GM18505 (cell line): Measurements from ENCODE around the gene GAR1.
"Not testable (repeated sequence)": the region's sequence is repeated elsewhere in the genome, so short reads cannot be mapped to it uniquely, and the experiment has no call there.

Experiments
- ATAC-seq: cut with Tn5 transposase; IDR thresholded peaks from one replicate; pipeline ENCODE4 v1.9.1; 2021; ENCODE audit not compliant: unreplicated experiment
- POLR2A ChIP-seq: IDR thresholded peaks from 4 replicates; pipeline ENCODE4 v1.6.1; 2011; ENCODE audit warnings: borderline replicate concordance; ENCODE audit not compliant: insufficient read depth, insufficient read length; ENCODE audit errors: extremely low read depth

The GAR1 gene

DNA sequence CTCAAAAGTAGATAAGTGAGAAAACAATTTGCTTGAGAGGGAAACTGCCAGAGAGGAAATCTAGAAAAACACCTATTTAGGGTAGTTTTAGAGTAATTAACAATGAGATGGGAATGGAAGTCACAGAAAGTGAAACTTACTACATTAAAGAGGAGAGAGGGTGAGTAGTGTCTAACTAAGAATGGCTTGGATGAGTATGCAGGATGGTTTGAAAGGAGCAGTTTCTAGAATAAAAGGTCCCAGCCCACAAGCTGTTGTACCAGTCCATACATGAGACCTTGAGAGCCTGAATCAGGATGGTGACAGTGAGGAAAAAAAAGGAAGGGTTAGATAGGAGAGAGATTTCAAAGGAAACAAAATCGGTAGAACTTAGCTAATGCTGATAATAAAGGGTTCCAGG, 1.3 kb downstream of the GAR1 start:
- TF ChIP-seq POLR2A = no peak

GRCh38 chr4:109818268-109818667, 2.7 kb downstream of the GAR1 start:
- no peak for TF ChIP-seq POLR2A
- ATAC-seq = no peak

More for the DNA sequence above, 1.3 kb downstream of the GAR1 start:
- no peak for ATAC-seq

DNA sequence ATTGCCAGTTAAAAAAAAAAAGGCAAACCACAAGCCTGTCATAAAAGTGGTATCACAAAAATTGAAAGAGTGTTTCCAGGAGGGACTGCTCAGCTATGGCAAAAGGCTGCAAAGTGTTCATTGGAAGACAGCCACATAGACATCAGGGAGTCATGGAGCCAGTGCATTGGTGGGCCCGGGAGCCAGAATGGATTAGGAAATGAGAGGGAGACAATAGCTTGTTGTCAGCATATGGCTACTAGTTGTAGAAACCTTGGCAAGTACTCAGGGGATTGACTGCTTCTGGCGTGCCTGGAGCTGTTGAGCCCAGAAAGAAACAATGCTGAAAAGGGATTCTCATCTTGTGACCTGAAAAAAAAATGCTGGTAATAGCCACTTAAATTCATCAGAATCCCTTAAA, 5.0 kb downstream of the GAR1 start:
- no peak for TF ChIP-seq POLR2A

DNA sequence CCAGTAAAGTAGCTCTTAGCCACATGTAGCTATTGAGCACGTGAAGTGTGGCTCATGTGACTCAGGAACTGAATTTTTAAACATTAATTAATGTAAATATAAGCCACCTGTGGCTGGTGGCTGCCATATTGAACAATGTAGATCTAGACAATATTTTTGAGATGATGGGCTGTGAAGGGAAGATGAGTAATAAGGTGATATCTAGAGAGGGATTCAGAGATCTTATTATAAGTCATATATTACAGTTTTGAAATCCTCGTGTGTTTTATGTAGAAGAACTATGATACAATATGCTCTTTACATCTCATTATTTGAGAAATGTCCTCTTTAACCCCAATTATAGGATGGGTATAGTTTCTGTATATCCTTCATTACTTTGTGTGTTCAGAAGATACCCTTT, 5.6 kb downstream of the GAR1 start:
- TF ChIP-seq POLR2A = no peak
- no peak for ATAC-seq

More for the DNA sequence above, 5.0 kb downstream of the GAR1 start:
- no peak for ATAC-seq

DNA sequence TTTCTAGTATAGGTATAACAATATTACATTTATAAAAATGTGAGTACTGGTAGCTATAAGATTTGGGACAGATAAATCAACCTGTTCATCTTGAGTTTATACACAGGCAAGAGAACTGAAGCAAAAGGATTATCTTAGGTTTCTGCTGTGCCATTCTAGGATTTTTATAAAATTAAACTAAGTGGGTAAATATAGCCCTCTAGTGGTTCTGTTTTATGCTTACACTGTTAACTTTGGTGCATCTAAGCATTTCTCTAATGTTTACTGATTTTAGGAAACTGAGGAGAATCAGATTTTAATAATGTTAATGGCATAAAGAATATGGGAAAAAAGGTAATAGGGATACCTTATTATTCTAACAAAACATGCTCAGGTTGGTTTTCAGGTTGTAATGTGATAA, 11.2 kb downstream of the GAR1 start:
- no peak for ATAC-seq
- no peak for TF ChIP-seq POLR2A

DNA sequence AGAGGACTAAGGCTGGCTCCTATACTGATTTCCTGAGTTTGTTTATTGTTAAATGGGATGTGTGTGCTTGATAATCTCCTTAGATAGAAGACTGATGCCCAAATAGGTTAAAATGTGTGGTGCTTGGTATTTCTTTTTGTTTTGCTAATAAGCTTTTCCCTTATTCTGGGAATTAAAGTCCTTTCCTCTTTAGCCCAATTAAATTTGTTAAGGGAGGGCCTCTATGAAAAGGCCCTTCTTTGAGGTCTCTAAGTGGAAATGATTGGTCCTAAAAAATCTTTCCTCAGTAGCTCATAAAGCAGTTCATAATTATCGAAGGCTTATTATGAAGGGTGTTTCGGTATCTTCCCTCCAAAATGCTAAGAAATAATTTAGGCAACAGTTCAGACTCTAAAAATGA, 12.1 kb downstream of the GAR1 start, which contains the start of gene RRH:
TSS of gene RRH (plus strand) at position 301 of the 400 bp plus-strand sequence. CDS start at position 357, 56 bp downstream.
- no peak for ATAC-seq
- TF ChIP-seq POLR2A = no peak

GRCh38 chr4:109833756-109834155, 18.2 kb downstream of the GAR1 start:
- TF ChIP-seq POLR2A = no peak
- ATAC-seq = no peak

DNA sequence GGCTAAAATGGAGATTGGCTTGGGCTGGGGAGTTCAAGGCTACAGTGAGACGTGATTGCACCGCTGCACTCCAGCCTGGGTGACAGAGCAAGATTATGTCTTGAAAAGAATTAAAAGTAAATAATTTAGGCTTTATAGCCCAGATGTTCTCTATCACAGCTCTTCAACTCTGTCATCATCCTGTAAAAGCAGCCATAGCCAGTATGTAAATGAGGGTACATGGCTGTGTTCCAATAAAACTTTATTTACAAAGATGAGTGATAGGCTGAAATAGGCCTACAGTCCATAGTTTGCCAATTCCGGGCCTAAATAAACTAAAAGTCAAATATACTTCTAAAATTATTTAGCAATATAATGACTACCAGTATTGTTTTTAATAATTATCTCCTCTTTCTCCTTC, 21.4 kb downstream of the GAR1 start:
- TF ChIP-seq POLR2A = no peak
- no peak for ATAC-seq

GRCh38 chr4:109846395-109847098, 31.0 kb downstream of the GAR1 start:
- no peak for TF ChIP-seq POLR2A
- ATAC-seq = no peak

- no peak for ATAC-seq
- TF ChIP-seq POLR2A = no peak
Observed at GRCh38 chr4:109847896-109848442, 32.4 kb downstream of the GAR1 start, which contains the start of gene LRIT3. Gene LRIT3, plus strand, starts transcription at chr4:109848107. Its CDS starts 95 bp downstream, at chr4:109848202.

DNA sequence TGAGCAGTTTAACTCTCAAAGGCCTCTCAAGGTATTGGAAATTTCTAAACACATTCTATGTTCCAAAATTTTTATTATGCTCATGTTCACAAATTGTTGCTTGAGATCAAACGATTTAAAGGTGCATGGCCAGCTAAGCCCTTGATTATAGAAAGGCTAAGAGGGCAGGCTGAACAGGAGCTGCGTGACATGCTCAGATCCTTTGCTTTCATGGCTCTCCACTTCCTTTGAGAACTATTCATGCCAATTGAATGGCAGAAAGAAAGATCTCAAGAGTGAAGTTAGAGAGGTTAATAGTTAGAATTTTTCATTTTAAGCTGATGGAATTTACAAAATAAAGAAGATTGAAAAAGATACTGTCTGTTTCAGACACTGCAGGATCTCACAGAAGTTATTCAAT, 32.9 kb downstream of the GAR1 start:
- no peak for TF ChIP-seq POLR2A
- ATAC-seq = no peak

DNA sequence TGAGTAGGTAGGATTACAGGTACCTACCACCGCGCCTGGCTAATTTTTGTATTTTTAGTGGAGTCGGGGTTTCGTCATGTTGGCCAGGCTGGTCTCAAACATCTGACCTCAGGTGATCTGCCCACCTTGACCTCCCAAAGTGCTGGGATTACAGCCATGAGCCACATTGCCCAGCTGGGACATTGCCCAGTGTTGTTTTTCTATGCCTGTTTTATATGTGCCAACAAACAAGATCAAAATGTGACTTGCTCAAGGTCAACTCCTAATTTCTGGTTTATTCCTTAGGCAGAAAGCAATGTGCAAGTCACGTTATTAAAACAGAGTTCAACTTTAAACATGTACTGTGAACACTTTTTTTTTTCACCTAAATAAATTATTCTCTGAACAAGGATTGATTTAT, 35.0 kb downstream of the GAR1 start:
- no peak for ATAC-seq
- no peak for TF ChIP-seq POLR2A

DNA sequence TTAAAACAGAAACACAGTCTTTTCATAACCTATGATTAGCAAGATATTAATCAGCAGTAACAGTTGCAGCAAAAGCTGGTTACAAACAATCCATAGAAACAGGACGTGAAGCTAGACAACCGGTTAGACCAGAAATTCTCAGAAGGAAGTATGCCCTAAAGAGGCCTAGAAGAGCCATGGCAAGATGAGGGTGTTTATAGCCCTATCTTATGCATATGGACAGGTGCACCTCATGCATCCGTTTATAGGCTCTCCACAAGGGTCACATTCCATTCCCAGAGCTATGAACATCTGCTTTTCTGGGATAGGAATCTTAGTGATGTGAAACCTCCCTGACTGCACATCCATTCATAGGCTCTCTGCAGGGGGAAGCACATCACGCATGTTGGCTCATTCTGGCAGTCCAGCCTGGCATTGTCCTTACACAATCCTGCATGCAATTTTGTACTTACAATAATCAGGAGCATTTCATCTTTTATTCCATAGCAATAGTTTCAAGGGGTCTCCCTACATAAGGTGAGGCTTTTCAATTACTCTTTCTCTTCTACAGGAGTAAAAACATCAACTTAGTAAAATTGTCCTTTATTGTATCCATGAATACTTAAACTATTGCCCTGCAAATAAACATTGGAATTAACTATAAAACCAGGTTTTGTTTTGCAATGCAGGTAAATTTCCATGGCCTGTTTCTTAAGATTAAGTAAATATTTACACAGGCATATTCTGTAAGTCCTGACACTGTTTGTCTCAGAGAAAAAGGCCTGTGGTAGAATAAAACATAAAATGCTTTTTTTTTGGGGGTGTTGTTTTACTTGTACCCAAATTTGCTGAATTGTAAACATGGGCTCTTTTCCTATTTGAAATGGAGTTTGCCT, 44.1 kb downstream of the GAR1 start:
- not testable (repeated sequence) for ATAC-seq
